K562 treated with DMSO at 1 percent for 4 hours (cell line): ENCODE data around the gene PPP1R12C. TPM values are rescaled to one million over a fixed set of nuclear protein-coding genes. Genes with fewer than 3 reads are reported as not detected.

ENCODE experiments used
- total RNA-seq: library from RNA; unstranded; fragments of 300-600 nt; gene quantifications from 2 replicates; pipeline ENCODE4 v1.2.3, GENCODE V29; 2022; ENCODE audit not compliant: insufficient read depth

PPP1R12C gene
- total RNA-seq, result 85.4 and 89.7 TPM in 2 replicates

GRCh38 chr19:55116859-55117662, at the start of gene PPP1R12C:
TSS of gene PPP1R12C (minus strand) at chr19:55117637. CDS start at chr19:55117543, 94 bp downstream.

GRCh38 chr19:55166530-55167268, 49.3 kb upstream of the PPP1R12C start, which contains the start of gene DNAAF3:
TSS of gene DNAAF3 (minus strand) at chr19:55166613. CDS start at chr19:55166413, 200 bp downstream.

GRCh38 chr19:55157064-55157908, 39.8 kb upstream of the PPP1R12C start, which contains the start of gene TNNI3:
TSS of gene TNNI3 (minus strand) at chr19:55157732. CDS start at chr19:55157589, 143 bp downstream.

GRCh38 chr19:55149078-55150003, 31.9 kb upstream of the PPP1R12C start, which contains the start of gene TNNT1:
TSS of gene TNNT1 (minus strand) at chr19:55149206. CDS start at chr19:55147157, 2,049 bp downstream.

GRCh38 chr19:55075371-55075998, 42.0 kb downstream of the PPP1R12C start, which contains the start of gene EPS8L1:
TSS of gene EPS8L1 (plus strand) at chr19:55075869. CDS start at chr19:55076445, 576 bp downstream.

GRCh38 chr19:55062735-55063491, 54.5 kb downstream of the PPP1R12C start, which contains the start of gene RDH13:
TSS of gene RDH13 (minus strand) at chr19:55063148. CDS start at chr19:55063032, 116 bp downstream.

Other genes with a start within 250 kb of the PPP1R12C start
- not detected in 2 replicates for gene FCAR, start 243.4 kb downstream of the PPP1R12C start, total RNA-seq
- not detected in 2 replicates for gene NCR1, start 211.5 kb downstream of the PPP1R12C start, total RNA-seq
- not detected in 2 replicates for gene NLRP7, start 170.1 kb downstream of the PPP1R12C start, total RNA-seq
- gene NLRP2, start 151.3 kb downstream of the PPP1R12C start, total RNA-seq, result 17.2 and 20.6 TPM in 2 replicates
- gene GP6, start 79.4 kb downstream of the PPP1R12C start, total RNA-seq, result 3.2 and 3.7 TPM in 2 replicates
- gene RDH13, start 54.5 kb downstream of the PPP1R12C start, total RNA-seq, result 14.3 and 19.2 TPM in 2 replicates
- 14.1 and 24.9 TPM in 2 replicates for gene EPS8L1, start 41.8 kb downstream of the PPP1R12C start, total RNA-seq
- gene TNNT1, start 31.6 kb upstream of the PPP1R12C start, total RNA-seq, result 408 and 534 TPM in 2 replicates
- gene TNNI3, start 40.1 kb upstream of the PPP1R12C start, total RNA-seq, result 74.4 and 78.1 TPM in 2 replicates
- gene DNAAF3, start 49.0 kb upstream of the PPP1R12C start, total RNA-seq, result 9.7 and 13.7 TPM in 2 replicates
- 9.5 and 14.2 TPM in 2 replicates for gene SYT5, start 62.7 kb upstream of the PPP1R12C start, total RNA-seq
- 26.3 and 28.5 TPM in 2 replicates for gene PTPRH, start 91.9 kb upstream of the PPP1R12C start, total RNA-seq
- gene TMEM86B, start 111.1 kb upstream of the PPP1R12C start, total RNA-seq, result 11.8 and 17.7 TPM in 2 replicates
- gene PPP6R1, start 141.4 kb upstream of the PPP1R12C start, total RNA-seq, result 73.9 and 88.4 TPM in 2 replicates
- 76.5 and 95.1 TPM in 2 replicates for gene HSPBP1, start 162.5 kb upstream of the PPP1R12C start, total RNA-seq
- gene BRSK1, start 166.4 kb upstream of the PPP1R12C start, total RNA-seq, result 7.6 and 8.4 TPM in 2 replicates
- 2.3 and 6.6 TPM in 2 replicates for gene TMEM150B, start 207.7 kb upstream of the PPP1R12C start, total RNA-seq
- 36.4 and 43.8 TPM in 2 replicates for gene KMT5C, start 222.2 kb upstream of the PPP1R12C start, total RNA-seq
- 0.33 TPM in 1 of 2 replicates, not detected in the other for gene COX6B2, start 237.1 kb upstream of the PPP1R12C start, total RNA-seq
- not detected in 2 replicates for gene GARIN5B, start 245.6 kb upstream of the PPP1R12C start, total RNA-seq